Suprapubic skin (tissue), 4 donors: ENCODE measurements around the gene TCEAL8. TPM values are rescaled to one million over a fixed set of nuclear protein-coding genes. Genes with fewer than 3 reads are reported as not detected.
A peak's percentile ranks its signal among the peaks of the same experiment; 100 is the strongest.

Source experiments
- DNase-seq, 2 donors: peaks; one replicate each; pipeline ENCODE4 v3.0.0-alpha.2; 2019; ENCODE audit warnings: low spot score in 2 of 2
- H3K27ac ChIP-seq: fragments of 200-600 bp; sonication (generic); one replicate; pipeline ENCODE4 v1.5.1; 2019
- H3K27me3 ChIP-seq: fragments of 200-600 bp; sonication (generic); one replicate; pipeline ENCODE4 v1.5.1; 2019
- H3K36me3 ChIP-seq: fragments of 200-600 bp; sonication (generic); one replicate; pipeline ENCODE4 v1.5.1; 2019
- H3K4me1 ChIP-seq: fragments of 200-600 bp; sonication (generic); one replicate; pipeline ENCODE4 v1.5.1; 2019
- H3K4me3 ChIP-seq: fragments of 200-600 bp; sonication (generic); one replicate; pipeline ENCODE4 v1.5.1; 2019; ENCODE audit warnings: mild to moderate bottlenecking
- H3K9me3 ChIP-seq: fragments of 200-600 bp; sonication (generic); one replicate; pipeline ENCODE4 v1.5.1; 2019
- CTCF ChIP-seq, 2 donors: fragments of 200-600 bp in 1 of 2; fragments of 450-650 bp in 1 of 2; sonication (generic) in 1 of 2; IDR thresholded peaks; one replicate each; pipeline ENCODE4 v1.5.1; 2016 to 2019; ENCODE audit warnings: antibody characterized with exemption in 2 of 2, mild to moderate bottlenecking in 1 of 2, moderate library complexity in 1 of 2
- EP300 ChIP-seq: sonication (generic); formaldehyde crosslinking; IDR thresholded peaks from one replicate; pipeline ENCODE4 v1.6.1; 2017; ENCODE audit warnings: antibody characterized with exemption
- POLR2A ChIP-seq, 2 donors: fragments of 450-650 bp; IDR thresholded peaks; one replicate each; pipeline ENCODE4 v1.6.1; 2017; ENCODE audit warnings: antibody characterized with exemption in 2 of 2, mild to moderate bottlenecking in 2 of 2, moderate library complexity in 2 of 2
- POLR2AphosphoS5 ChIP-seq, 3 donors: sonication (generic); formaldehyde crosslinking; IDR thresholded peaks; one replicate each; pipeline ENCODE4 v1.6.1; 2017; ENCODE audit warnings: antibody characterized with exemption in 3 of 3
- WGBS: methylation state at CpG from one replicate; pipeline ENCODE4 v1.1.5; 2018; 5-methylcytosine and 5-hydroxymethylcytosine counted together
- total RNA-seq, 4 donors: library from RNA; depleted of rRNA; stranded (reverse); fragments of >200 nt; gene quantifications; one replicate each; pipeline ENCODE4 v1.1.0, GENCODE V29; 2016

The TCEAL8 gene
- total RNA-seq, 4 donors from 2014 or later: 39.4 to 50.6 (median 45.2) TPM

- no peaks in the 10 kb centered on the region for H3K9me3 ChIP-seq
- peaks cover 12% of the 10 kb centered on the region for H3K4me1 ChIP-seq
- TF ChIP-seq POLR2A (IDR thresholded peaks at IDR 0.05) (no peak), POLR2AphosphoS5 (IDR thresholded peaks at IDR 0.05) (no peak), EP300 (no peak), CTCF (IDR thresholded peaks at IDR 0.05) (no peak)
- H3K4me3 ChIP-seq: peak overlapping the region; percentile 60
- H3K36me3 ChIP-seq: no peaks in the 10 kb centered on the region
- no peak for DNase-seq
- WGBS: 41% methylated on average over 8 of the region's 8 CpGs
- H3K27ac ChIP-seq: peak overlapping the region; percentile 80
- no peaks in the 10 kb centered on the region for H3K27me3 ChIP-seq
Observed at GRCh38 chrX:103253608-103254007, 1.3 kb downstream of the TCEAL8 start.

DNA sequence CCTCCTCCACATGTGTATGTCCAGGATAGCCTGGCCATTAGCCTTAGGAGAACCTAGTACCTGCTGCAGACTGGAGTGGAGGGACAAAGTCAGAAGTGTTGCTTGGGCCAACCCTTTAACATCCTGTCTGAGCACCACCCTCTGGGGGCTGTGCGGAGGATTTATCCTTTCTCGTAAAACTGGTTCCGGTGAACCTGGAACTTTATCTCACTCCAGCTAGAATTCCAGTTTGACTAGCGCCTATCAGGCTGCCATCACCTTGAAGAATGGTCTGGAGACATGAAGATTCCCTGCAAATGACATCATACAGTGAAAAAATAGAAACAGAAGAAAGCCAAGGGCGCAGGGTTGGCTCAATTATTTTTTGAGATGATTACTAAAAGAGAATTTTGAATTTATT is 4.0 kb downstream of the TCEAL8 start:
- no peak for TF ChIP-seq POLR2AphosphoS5 (IDR thresholded peaks at IDR 0.05)
- TF ChIP-seq CTCF (IDR thresholded peaks at IDR 0.05): no peak
- DNase-seq: no peak
- no peaks in the 10 kb centered on the region for H3K9me3 ChIP-seq
- no peak overlapping the region for H3K27ac ChIP-seq
- H3K36me3 ChIP-seq: no peaks in the 10 kb centered on the region
- H3K4me1 ChIP-seq: peaks cover 12% of the 10 kb centered on the region
- 54% methylated on average over 5 of the region's 5 CpGs for WGBS
- H3K4me3 ChIP-seq: no peak overlapping the region
- no peaks in the 10 kb centered on the region for H3K27me3 ChIP-seq

DNA sequence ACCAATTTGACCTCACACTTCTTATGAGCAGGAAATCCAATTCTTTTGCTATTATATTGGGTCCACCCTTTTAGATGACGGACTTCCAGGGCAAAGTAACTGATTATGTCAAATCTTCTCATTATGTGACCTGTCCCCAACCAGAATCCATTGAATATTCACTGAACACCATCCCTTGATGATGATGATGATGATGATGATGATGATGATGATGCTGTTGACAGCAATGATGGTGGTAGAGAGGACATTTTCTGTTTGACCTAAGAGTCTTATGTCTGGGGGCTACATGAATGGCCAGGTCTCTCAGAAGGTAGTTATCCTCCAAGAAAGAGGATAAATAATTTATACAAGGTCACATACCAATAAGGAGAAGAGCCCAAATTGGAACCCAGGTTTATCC is 5.2 kb downstream of the TCEAL8 start:
- Histone ChIP-seq H3K4me1 (peaks cover 12% of the 10 kb centered on the region), H3K27ac (no peak overlapping the region), H3K9me3 (no peaks in the 10 kb centered on the region), H3K4me3 (no peak overlapping the region), H3K36me3 (no peaks in the 10 kb centered on the region), H3K27me3 (no peaks in the 10 kb centered on the region)
- TF ChIP-seq POLR2A (IDR thresholded peaks at IDR 0.05): no peak
- TF ChIP-seq EP300: no peak
- no peak for TF ChIP-seq CTCF (IDR thresholded peaks at IDR 0.05)
- TF ChIP-seq POLR2AphosphoS5 (IDR thresholded peaks at IDR 0.05): no peak
- no peak for DNase-seq
- WGBS: 55% methylated on average over 1 of the region's 1 CpG

DNA sequence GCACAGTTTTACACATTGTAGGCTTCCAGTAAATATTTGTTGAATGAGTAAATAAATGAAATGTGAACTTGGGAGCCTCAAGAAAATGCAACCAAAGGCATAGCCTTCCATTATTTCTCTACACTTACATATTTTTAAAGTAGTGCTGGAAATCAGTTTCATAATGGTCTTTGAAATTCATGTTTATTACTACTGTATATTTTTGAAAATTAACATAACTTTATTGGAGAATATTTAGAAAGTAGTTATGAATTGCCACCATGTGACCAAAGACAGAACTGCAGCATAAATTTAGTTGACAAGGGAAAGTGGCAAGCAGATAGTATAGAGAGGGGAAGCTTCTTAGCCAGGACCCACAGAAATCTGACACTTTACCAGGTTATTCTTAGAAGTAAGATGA is 6.4 kb downstream of the TCEAL8 start:
- Histone ChIP-seq H3K4me3 (no peak overlapping the region), H3K9me3 (no peaks in the 10 kb centered on the region), H3K27me3 (no peaks in the 10 kb centered on the region), H3K27ac (no peak overlapping the region), H3K4me1 (peaks cover 7% of the 10 kb centered on the region), H3K36me3 (no peaks in the 10 kb centered on the region)
- no peak for TF ChIP-seq POLR2A (IDR thresholded peaks at IDR 0.05)
- TF ChIP-seq CTCF (IDR thresholded peaks at IDR 0.05): peak in 1 of 2 donors; percentile 21
- no peak for DNase-seq

DNA sequence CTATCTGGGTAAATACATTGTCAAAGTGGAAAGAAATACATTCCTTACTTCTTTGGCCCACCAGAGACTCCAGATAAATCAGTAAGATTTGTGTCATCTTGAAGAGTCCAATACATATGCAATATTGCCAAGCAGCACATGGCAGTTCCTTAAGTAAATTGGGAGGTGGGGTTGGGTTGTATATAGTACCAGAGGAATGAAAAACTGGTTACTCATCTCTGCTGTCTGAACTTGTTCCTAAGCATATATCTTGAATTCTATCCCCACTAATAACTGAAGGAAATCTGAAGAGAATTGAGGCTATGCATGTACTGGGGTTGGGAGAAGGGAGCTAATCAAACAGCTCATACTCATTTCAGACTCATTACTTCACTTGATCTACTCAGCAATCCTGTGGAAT is 14.8 kb downstream of the TCEAL8 start:
- no peaks in the 10 kb centered on the region for H3K9me3 ChIP-seq
- no peaks in the 10 kb centered on the region for H3K4me1 ChIP-seq
- no peaks in the 10 kb centered on the region for H3K36me3 ChIP-seq
- no peaks in the 10 kb centered on the region for H3K27me3 ChIP-seq
- TF ChIP-seq EP300 (no peak), POLR2A (IDR thresholded peaks at IDR 0.05) (no peak), POLR2AphosphoS5 (IDR thresholded peaks at IDR 0.05) (no peak), CTCF (IDR thresholded peaks at IDR 0.05) (no peak)
- DNase-seq: no peak
- no peak overlapping the region for H3K27ac ChIP-seq
- no peak overlapping the region for H3K4me3 ChIP-seq
